Mucosa of descending colon (tissue), 3 donors: ENCODE results near the gene UCP2. TPM values are rescaled to one million over a fixed set of nuclear protein-coding genes. Genes with fewer than 3 reads are reported as not detected.

Experiments used
- ATAC-seq: fragments of 200-7000 bp; cut with Tn5 transposase; one replicate; pipeline ENCODE4 v1.9.1; 2020; ENCODE audit warnings: mild to moderate bottlenecking, moderate library complexity
- DNase-seq, 3 donors: peaks; one replicate each; pipeline ENCODE4 v3.0.0-alpha.2; 2020
- H3K36me3 ChIP-seq: fragments of 200-600 bp; one replicate; pipeline ENCODE4 v1.8.0; 2021; ENCODE audit warnings: low read depth, mild to moderate bottlenecking
- H3K4me1 ChIP-seq: fragments of 200-600 bp; one replicate; pipeline ENCODE4 v1.8.0; 2021; ENCODE audit warnings: low read depth, mild to moderate bottlenecking
- H3K4me3 ChIP-seq: fragments of 200-600 bp; one replicate; pipeline ENCODE4 v1.8.0; 2021; ENCODE audit warnings: mild to moderate bottlenecking
- H3K9me3 ChIP-seq: fragments of 200-600 bp; one replicate; pipeline ENCODE4 v1.8.0; 2021; ENCODE audit warnings: mild to moderate bottlenecking
- CTCF ChIP-seq: fragments of 200-600 bp; IDR thresholded peaks from one replicate; pipeline ENCODE4 v1.8.0; 2022; ENCODE audit warnings: antibody characterized with exemption, mild to moderate bottlenecking
- intact Hi-C, 2 donors: fragments of 100-400 bp; cut with DNase I in 1 of 2; cut with micrococcal nuclease in 1 of 2; formaldehyde crosslinking; loops; one replicate each; pipeline versions ENCODE4 v1.11.0 to v1.11.1; 2022; cut with DNase I, micrococcal nuclease
- total RNA-seq, 3 donors: library from RNA; stranded (reverse); fragmentation: NEBNext Ultra II Directional in 2 of 3; extraction: Animal tissue kit (Norgen Biotek cat#: 25700) in 2 of 3; gene quantifications; one replicate each; pipeline versions ENCODE4 v1.2.1 to v1.2.4, GENCODE V29; 2021 to 2023
- donor health status: DM: no; HTN: no; CAD: no; lungs with moderate emphysema.
- donor health status: DM: no; HTN: no; CAD: no.
- donor health status: DM: no; HTN: yes; CAD: no.

UCP2 gene
- total RNA-seq, 3 donors from 2014 or later, result 36.4 to 61.3 (median 39.9) TPM

- H3K4me1 ChIP-seq, result no peaks in the 10 kb centered on the region
- H3K36me3 ChIP-seq, result no peaks in the 10 kb centered on the region
- H3K9me3 ChIP-seq, result no peaks in the 10 kb centered on the region
- intact Hi-C loops, result no loop called here
- TF ChIP-seq CTCF, result no peak
- DNase-seq (no peak), ATAC-seq (no peak)
- H3K4me3 ChIP-seq, result no peak overlapping the region
Observed at GRCh38 chr11:73961321-73961720, 21.3 kb downstream of the UCP2 start.

- intact Hi-C loops, result no loop called here
- DNase-seq, result no peak
- Histone ChIP-seq H3K36me3 (no peaks in the 10 kb centered on the region), H3K4me3 (no peak overlapping the region), H3K9me3 (no peaks in the 10 kb centered on the region), H3K4me1 (no peaks in the 10 kb centered on the region)
- no peak for TF ChIP-seq CTCF
- ATAC-seq, result peak; percentile 22
Observed at GRCh38 chr11:73958521-73959141, 24.0 kb downstream of the UCP2 start.

- DNase-seq, result no peak
- no peaks in the 10 kb centered on the region for H3K4me1 ChIP-seq
- H3K9me3 ChIP-seq, result no peaks in the 10 kb centered on the region
- no peak for TF ChIP-seq CTCF
- H3K36me3 ChIP-seq, result no peaks in the 10 kb centered on the region
- no peak overlapping the region for H3K4me3 ChIP-seq
- intact Hi-C loops, result no loop called here
- peak; percentile 69 for ATAC-seq
Observed at GRCh38 chr11:73957654-73958361, 24.8 kb downstream of the UCP2 start.

GRCh38 chr11:73956876-73957653 is 25.6 kb downstream of the UCP2 start:
- H3K4me3 ChIP-seq, result no peak overlapping the region
- no peak for DNase-seq
- peak; percentile 6 for ATAC-seq
- TF ChIP-seq CTCF, result no peak
- H3K36me3 ChIP-seq, result no peaks in the 10 kb centered on the region
- no peaks in the 10 kb centered on the region for H3K9me3 ChIP-seq
- H3K4me1 ChIP-seq, result no peaks in the 10 kb centered on the region
- intact Hi-C loops, result no loop called here

- intact Hi-C loops, result no loop called here
- H3K4me3 ChIP-seq, result no peak overlapping the region
- ATAC-seq, result no peak
- no peak for TF ChIP-seq CTCF
- H3K9me3 ChIP-seq, result no peaks in the 10 kb centered on the region
- no peaks in the 10 kb centered on the region for H3K36me3 ChIP-seq
- DNase-seq, result no peak
- no peaks in the 10 kb centered on the region for H3K4me1 ChIP-seq
Observed at GRCh38 chr11:73951797-73952196, 30.8 kb downstream of the UCP2 start.
